ENCODE data around the gene NPAS2. TPM values are rescaled to one million over a fixed set of nuclear protein-coding genes. Genes with fewer than 3 reads are reported as not detected.
A peak's percentile ranks its signal among the peaks of the same experiment; 100 is the strongest.

The NPAS2 gene
- polyA plus RNA-seq, 1 of the 3 experiments (the other 2 are of a cell fraction), result 58.5 TPM

- no peaks in the 10 kb centered on the region for H3F3A ChIP-seq (replicated peaks; ENCODE audit: insufficient read depth)
- H3K27me3 ChIP-seq (ENCODE audit: insufficient read depth), result no peaks in the 10 kb centered on the region
- H3K4me3 ChIP-seq (ENCODE audit: low read depth in 2 of 2, low read length in 1 of 2), result no peak overlapping the region
- no peak overlapping the region for H3K4me2 ChIP-seq
- DNase-seq, result no peak
- no peak overlapping the region for H3K27ac ChIP-seq (ENCODE audit: low read depth in 2 of 2, low read length in 1 of 2)
- H3K36me3 ChIP-seq (replicated peaks in 1 of 2; ENCODE audit: control insufficient read depth in 1 of 2, insufficient read depth in 2 of 2, low read length in 1 of 2), result peaks cover 0 to 6% of the 10 kb centered on the region in 2 experiments
- H3K9me2 ChIP-seq, result no peaks in the 10 kb centered on the region
- H4K20me1 ChIP-seq (ENCODE audit: insufficient read depth), result peaks cover 15% of the 10 kb centered on the region; the same call in 1 of the 2 replicates
- TF ChIP-seq ELF1 (IDR thresholded peaks at IDR 0.05), result no peak
- no peak for TF ChIP-seq REST (IDR thresholded peaks at IDR 0.05; ENCODE audit: low read depth, low read length)
- TF ChIP-seq GABPA (IDR thresholded peaks at IDR 0.05; ENCODE audit: low read depth), result no peak
- TF ChIP-seq IRF3 (IDR thresholded peaks at IDR 0.05; ENCODE audit: low read depth, low read length), result no peak
- H3K4me1 ChIP-seq (ENCODE audit: control insufficient read depth in 1 of 2, insufficient read depth in 2 of 2, low read depth in 1 of 2, low read length in 1 of 2), result no peaks in the 10 kb centered on the region
- CTCF ChIA-PET, result no interaction called here
- no peak overlapping the region for H3K9ac ChIP-seq
- H2AFZ ChIP-seq (ENCODE audit: low read depth), result no peak overlapping the region
- 90% methylated on average over 9 of the region's 9 CpGs for WGBS (ENCODE audit: low lambda C conversion rate)
- POLR2A ChIA-PET, result no interaction called here
- peaks cover 63% of the 10 kb centered on the region; the same call in 1 of the 2 replicates for H3K79me2 ChIP-seq (ENCODE audit: insufficient read depth)
- H3K9me3 ChIP-seq, result no peaks in the 10 kb centered on the region
Observed at GRCh38 chr2:100842241-100842922, 22.4 kb downstream of the NPAS2 start.

- Histone ChIP-seq H3K9me2 (no peaks in the 10 kb centered on the region), H3K4me1 (ENCODE audit: control insufficient read depth in 1 of 2, insufficient read depth in 2 of 2, low read depth in 1 of 2, low read length in 1 of 2) (no peaks in the 10 kb centered on the region), H3K9me3 (no peaks in the 10 kb centered on the region), H3K79me2 (ENCODE audit: insufficient read depth) (peaks cover 48% of the 10 kb centered on the region; the same call in 1 of the 2 replicates), H2AFZ (ENCODE audit: low read depth) (no peak overlapping the region), H3K27ac (ENCODE audit: low read depth in 2 of 2, low read length in 1 of 2) (no peak overlapping the region), H3K27me3 (ENCODE audit: insufficient read depth) (no peaks in the 10 kb centered on the region), H3K4me2 (no peak overlapping the region), H3F3A (replicated peaks; ENCODE audit: insufficient read depth) (no peaks in the 10 kb centered on the region), H3K4me3 (ENCODE audit: low read depth in 2 of 2, low read length in 1 of 2) (no peak overlapping the region), H3K36me3 (replicated peaks in 1 of 2; ENCODE audit: control insufficient read depth in 1 of 2, insufficient read depth in 2 of 2, low read length in 1 of 2) (peaks cover 4 to 6% of the 10 kb centered on the region in 2 experiments), H4K20me1 (ENCODE audit: insufficient read depth) (peaks cover 15% of the 10 kb centered on the region; the same call in 1 of the 2 replicates), H3K9ac (no peak overlapping the region)
- TF ChIP-seq RFX5 (IDR thresholded peaks at IDR 0.05; ENCODE audit: low read length) (no peak), JUND (IDR thresholded peaks at IDR 0.05) (peak; percentile 26; the same call in 1 of the 2 replicates), FOSL2 (IDR thresholded peaks at IDR 0.05; ENCODE audit: borderline replicate concordance, low read depth) (peak; percentile 54; the same call in 1 of the 2 replicates), ZBTB33 (IDR thresholded peaks at IDR 0.05; ENCODE audit: borderline replicate concordance, low read depth) (no peak)
- WGBS (ENCODE audit: low lambda C conversion rate), result 54% methylated on average over 7 of the region's 7 CpGs
- ChIA-PET CTCF (no interaction called here), POLR2A (no interaction called here)
- no peak for DNase-seq
Observed at GRCh38 chr2:100844514-100844913, 24.6 kb downstream of the NPAS2 start.

All from SK-N-SH (cell line).